Fibroblast of pulmonary artery (primary cell): ENCODE data around the gene SOST.

Source experiments
- DNase-seq: peaks from one replicate; pipeline ENCODE4 v3.0.0-alpha.2; 2010; ENCODE audit warnings: low read depth
- H3K4me3 ChIP-seq: replicated peaks from 2 replicates; pipeline ENCODE4 v1.5.1; 2011; ENCODE audit warnings: low read depth, mild to moderate bottlenecking, control low read depth, low read length, moderate library complexity
- TF ChIP-seq, protein P1 (sequence below): IDR thresholded peaks from 2 replicates; pipeline ENCODE4 v1.5.1; 2011; ENCODE audit warnings: mild to moderate bottlenecking, control low read depth, low read length, inconsistent platforms; ENCODE audit errors: missing control alignments

SOST gene

GRCh38 chr17:43719578-43719977, 39.0 kb downstream of the SOST start:
- TF ChIP-seq, protein P1, sequence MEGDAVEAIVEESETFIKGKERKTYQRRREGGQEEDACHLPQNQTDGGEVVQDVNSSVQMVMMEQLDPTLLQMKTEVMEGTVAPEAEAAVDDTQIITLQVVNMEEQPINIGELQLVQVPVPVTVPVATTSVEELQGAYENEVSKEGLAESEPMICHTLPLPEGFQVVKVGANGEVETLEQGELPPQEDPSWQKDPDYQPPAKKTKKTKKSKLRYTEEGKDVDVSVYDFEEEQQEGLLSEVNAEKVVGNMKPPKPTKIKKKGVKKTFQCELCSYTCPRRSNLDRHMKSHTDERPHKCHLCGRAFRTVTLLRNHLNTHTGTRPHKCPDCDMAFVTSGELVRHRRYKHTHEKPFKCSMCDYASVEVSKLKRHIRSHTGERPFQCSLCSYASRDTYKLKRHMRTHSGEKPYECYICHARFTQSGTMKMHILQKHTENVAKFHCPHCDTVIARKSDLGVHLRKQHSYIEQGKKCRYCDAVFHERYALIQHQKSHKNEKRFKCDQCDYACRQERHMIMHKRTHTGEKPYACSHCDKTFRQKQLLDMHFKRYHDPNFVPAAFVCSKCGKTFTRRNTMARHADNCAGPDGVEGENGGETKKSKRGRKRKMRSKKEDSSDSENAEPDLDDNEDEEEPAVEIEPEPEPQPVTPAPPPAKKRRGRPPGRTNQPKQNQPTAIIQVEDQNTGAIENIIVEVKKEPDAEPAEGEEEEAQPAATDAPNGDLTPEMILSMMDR = no peak
- no peak overlapping the region for H3K4me3 ChIP-seq
- DNase-seq = no peak

GRCh38 chr17:43718544-43718943, 40.0 kb downstream of the SOST start:
- no peak overlapping the region for H3K4me3 ChIP-seq
- DNase-seq = no peak
- TF ChIP-seq, protein P1 = no peak

DNA sequence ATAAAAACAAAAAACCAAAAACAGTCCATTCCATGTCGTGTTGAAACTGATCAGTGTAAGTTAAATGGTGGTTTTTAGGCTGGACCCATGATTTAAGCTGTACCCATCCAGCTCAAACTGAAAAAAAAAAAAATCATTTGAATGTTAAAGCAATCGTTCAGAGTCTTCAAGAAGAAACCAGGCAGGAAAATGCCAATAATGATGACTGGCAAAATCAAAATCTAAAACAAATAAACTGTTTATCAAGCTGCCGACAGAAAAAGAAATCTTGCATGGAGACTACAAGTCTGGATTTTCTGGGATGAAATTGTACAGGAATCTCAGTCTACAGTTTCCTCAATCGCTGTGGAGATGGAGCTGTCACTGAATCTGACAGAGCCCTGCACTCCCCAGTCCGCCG, 40.7 kb downstream of the SOST start:
- no peak for DNase-seq
- TF ChIP-seq, protein P1 = no peak

GRCh38 chr17:43714465-43715149, 44.0 kb downstream of the SOST start:
- DNase-seq = peak; percentile 29
- H3K4me3 ChIP-seq = peak overlapping the region; percentile 41
- TF ChIP-seq, protein P1 = no peak

More for the DNA sequence above, 40.7 kb downstream of the SOST start:
- H3K4me3 ChIP-seq = no peak overlapping the region

GRCh38 chr17:43713494-43714162, 45.0 kb downstream of the SOST start:
- TF ChIP-seq, protein P1 = no peak
- H3K4me3 ChIP-seq = peak overlapping the region; percentile 41
- peak; percentile 26 for DNase-seq

GRCh38 chr17:43712397-43712796, 46.2 kb downstream of the SOST start:
- DNase-seq = no peak
- TF ChIP-seq, protein P1 = no peak
- H3K4me3 ChIP-seq = no peak overlapping the region
